MM.1S (cell line): ENCODE results near the gene SFI1.

Experiments used
- DNase-seq: peaks from one replicate; pipeline ENCODE4 v3.0.0-alpha.2; 2015
- H2AFZ ChIP-seq: fragments of 300-600 bp; sonication (generic); 2 replicates; pipeline ENCODE4 v1.6.0; 2016; ENCODE audit warnings: antibody characterized with exemption, low read length
- H3F3A ChIP-seq: fragments of 300-600 bp; sonication (generic); 2 replicates; pipeline ENCODE4 v1.6.1; 2016; ENCODE audit warnings: mild to moderate bottlenecking, antibody characterized with exemption, low read length, moderate library complexity, mixed read lengths; ENCODE audit not compliant: insufficient read depth
- H3K27ac ChIP-seq: fragments of 300-600 bp; sonication (generic); 2 replicates; pipeline ENCODE4 v1.5.1; 2016; ENCODE audit warnings: mild to moderate bottlenecking, low read length
- H3K27me3 ChIP-seq: fragments of 300-600 bp; sonication (generic); replicated peaks from 2 replicates; pipeline ENCODE4 v1.6.0; 2016; ENCODE audit warnings: low read length; ENCODE audit not compliant: insufficient read depth
- H3K36me3 ChIP-seq: fragments of 300-600 bp; sonication (generic); replicated peaks from 2 replicates; pipeline ENCODE4 v1.6.1; 2016; ENCODE audit warnings: mild to moderate bottlenecking, low read length, mixed read lengths; ENCODE audit not compliant: insufficient read depth
- H3K4me1 ChIP-seq: fragments of 300-600 bp; sonication (generic); 2 replicates; pipeline ENCODE4 v1.6.1; 2016; ENCODE audit warnings: low read length, mixed read lengths
- H3K4me2 ChIP-seq: fragments of 300-600 bp; sonication (generic); 2 replicates; pipeline ENCODE4 v1.6.0; 2016; ENCODE audit warnings: low read depth, low read length
- H3K4me3 ChIP-seq: fragments of 300-600 bp; sonication (generic); 2 replicates; pipeline ENCODE4 v1.5.1; 2016; ENCODE audit warnings: low read length, mixed read lengths
- H3K79me2 ChIP-seq: fragments of 300-600 bp; sonication (generic); 2 replicates; pipeline ENCODE4 v1.6.1; 2016; ENCODE audit warnings: mixed run types, low read length, mixed read lengths
- H3K9ac ChIP-seq: fragments of 300-600 bp; sonication (generic); 2 replicates; pipeline ENCODE4 v1.6.1; 2016; ENCODE audit warnings: low read length, mixed read lengths
- H3K9me2 ChIP-seq: fragments of 300-600 bp; sonication (generic); replicated peaks from 2 replicates; pipeline ENCODE4 v1.6.1; 2016; ENCODE audit warnings: mild to moderate bottlenecking, low read length, mixed read lengths; ENCODE audit not compliant: insufficient read depth
- H3K9me3 ChIP-seq: fragments of 300-600 bp; sonication (generic); replicated peaks from 2 replicates; pipeline ENCODE4 v1.6.1; 2016; ENCODE audit warnings: mild to moderate bottlenecking, low read length, mixed read lengths; ENCODE audit not compliant: insufficient read depth
- H4K20me1 ChIP-seq: fragments of 300-600 bp; sonication (generic); 2 replicates; pipeline ENCODE4 v1.6.1; 2016; ENCODE audit warnings: mild to moderate bottlenecking, low read length, moderate library complexity, mixed read lengths; ENCODE audit not compliant: insufficient read depth
- CTCF ChIP-seq: fragments of 300-600 bp; sonication (generic); IDR thresholded peaks from 2 replicates; pipeline ENCODE4 v1.5.1; 2016; ENCODE audit warnings: antibody characterized with exemption, low read length, mixed read lengths
- EZH2 ChIP-seq: fragments of 300-600 bp; sonication (generic); optimal IDR thresholded peaks from 2 replicates; pipeline ENCODE3; 2017; ENCODE audit warnings: low read depth, mild to moderate bottlenecking, antibody characterized with exemption, low read length, mixed read lengths
- EZH2phosphoT487 ChIP-seq: fragments of 300-600 bp; sonication (generic); IDR thresholded peaks from 2 replicates; pipeline ENCODE4 v1.6.1; 2018; ENCODE audit warnings: antibody characterized with exemption, low read length

Gene SFI1

GRCh38 chr22:31628362-31628761 is 132.0 kb downstream of the SFI1 start:
- Histone ChIP-seq H3K9ac (no peak overlapping the region), H3K36me3 (no peaks in the 10 kb centered on the region), H3K9me3 (no peaks in the 10 kb centered on the region), H3K4me2 (no peak overlapping the region), H4K20me1 (no peaks in the 10 kb centered on the region), H3K9me2 (no peaks in the 10 kb centered on the region), H2AFZ (no peak overlapping the region), H3K4me3 (no peak overlapping the region), H3K27me3 (no peaks in the 10 kb centered on the region), H3K27ac (no peak overlapping the region), H3K4me1 (peaks cover 8% of the 10 kb centered on the region; the same call in 1 of the 2 replicates), H3F3A (0 out of 2 replicates have a peak, but pooled peaks cover 3% of the 10 kb centered on the region), H3K79me2 (peaks cover 99% of the 10 kb centered on the region)
- DNase-seq, result no peak
- TF ChIP-seq EZH2 (no peak), CTCF (no peak), EZH2phosphoT487 (no peak)

- Histone ChIP-seq H3K27me3 (no peaks in the 10 kb centered on the region), H3K9ac (no peak overlapping the region), H3K79me2 (peaks cover 95% of the 10 kb centered on the region), H4K20me1 (no peaks in the 10 kb centered on the region), H3K4me1 (peaks cover 8% of the 10 kb centered on the region; the same call in 1 of the 2 replicates), H3K9me3 (no peaks in the 10 kb centered on the region), H3K4me2 (no peak overlapping the region), H2AFZ (no peak overlapping the region), H3K4me3 (no peak overlapping the region), H3K9me2 (no peaks in the 10 kb centered on the region), H3F3A (peaks cover 6% of the 10 kb centered on the region; the same call in 1 of the 2 replicates), H3K27ac (no peak overlapping the region), H3K36me3 (no peaks in the 10 kb centered on the region)
- TF ChIP-seq EZH2 (no peak), CTCF (no peak), EZH2phosphoT487 (no peak)
- DNase-seq, result no peak
These were observed 132.8 kb downstream of the SFI1 start for GRCh38 chr22:31628969-31629708.

- Histone ChIP-seq H3K4me2 (peak overlapping the region; percentile 73), H3F3A (peaks cover 6% of the 10 kb centered on the region; the same call in 1 of the 2 replicates), H3K36me3 (no peaks in the 10 kb centered on the region), H2AFZ (peak overlapping the region; percentile 32; the same call in 1 of the 2 replicates), H4K20me1 (no peaks in the 10 kb centered on the region), H3K4me3 (peak overlapping the region; percentile 91), H3K9me3 (no peaks in the 10 kb centered on the region), H3K9ac (peak overlapping the region; percentile 92; the same call in 1 of the 2 replicates), H3K27ac (peak overlapping the region; percentile 67; the same call in 1 of the 2 replicates), H3K9me2 (no peaks in the 10 kb centered on the region), H3K79me2 (peaks cover 89% of the 10 kb centered on the region), H3K4me1 (peaks cover 8% of the 10 kb centered on the region; the same call in 1 of the 2 replicates), H3K27me3 (no peaks in the 10 kb centered on the region)
- no peak for TF ChIP-seq CTCF
- no peak for TF ChIP-seq EZH2
- no peak for TF ChIP-seq EZH2phosphoT487
- no peak for DNase-seq
These were observed 133.4 kb downstream of the SFI1 start for GRCh38 chr22:31629741-31630184.
